ENCODE data around the gene YDJC. TPM values are rescaled to one million over a fixed set of nuclear protein-coding genes. Genes with fewer than 3 reads are reported as not detected.
"Not testable (repeated sequence)": the region's sequence is repeated elsewhere in the genome, so short reads cannot be mapped to it uniquely, and the experiment has no call there.

YDJC gene
- total and polyA plus RNA-seq, 8 donors: 11.2 to 25.1 (median 14.4) TPM

GRCh38 chr22:21646608-21647590, 17.1 kb upstream of the YDJC start:
- peak; percentile 61 to 75 (median 68) for TF ChIP-seq CTCF (IDR thresholded peaks at IDR 0.05)
- no peak for FAIRE-seq
- WGBS, 2 donors: 39% methylated on average over 14 of the region's 14 CpGs

GRCh38 chr22:21645513-21645912, 15.7 kb upstream of the YDJC start:
- H3K36me3 ChIP-seq; FAIRE-seq; DNase-seq; H3K27ac ChIP-seq; H3K9me3 ChIP-seq; intact Hi-C loops (cut with DNase I); H3K27me3 ChIP-seq; ATAC-seq; H3K4me3 ChIP-seq: not testable (repeated sequence)
- H3K4me1 ChIP-seq: peaks cover 0 to 12% (median 5%) of the 10 kb centered on the region in 3 donors
- WGBS, 2 donors: 75 to 77% methylated on average over 6 of the region's 6 CpGs

More at GRCh38 chr22:21646608-21647590, 17.1 kb upstream of the YDJC start:
- Histone ChIP-seq H3K27me3 (no peaks in the 10 kb centered on the region), H3K4me3 (no peak overlapping the region), H3K36me3 (no peaks in the 10 kb centered on the region), H3K27ac (no peak overlapping the region), H3K9me3 (no peaks in the 10 kb centered on the region), H3K4me1 (peaks cover 0 to 5% (median 4%) of the 10 kb centered on the region in 3 donors)
- ATAC-seq (peak in 3 of 4 donors; percentile 40 to 47 (median 43)), DNase-seq (peak; percentile 56 to 85 (median 73))
- intact Hi-C loops (cut with DNase I): no loop called here

- Histone ChIP-seq H3K36me3 (no peaks in the 10 kb centered on the region), H3K9me3 (no peaks in the 10 kb centered on the region), H3K4me3 (peak overlapping the region in 3 of 4 donors; percentile 58 to 86 (median 71)), H3K27me3 (no peaks in the 10 kb centered on the region), H3K4me1 (peaks cover 0 to 12% (median 5%) of the 10 kb centered on the region in 3 donors), H3K27ac (no peak overlapping the region)
- ATAC-seq (no peak), FAIRE-seq (no peak), DNase-seq (peak in 1 of 6 donors; percentile 68)
- intact Hi-C loops (cut with DNase I): no loop called here
- 57 to 64% methylated on average over 22 of the region's 22 CpGs for whole genome bisulfite sequencing, 2 donors
- TF ChIP-seq CTCF (IDR thresholded peaks at IDR 0.05): no peak
Observed at GRCh38 chr22:21643533-21644357, 13.9 kb upstream of the YDJC start.

- peak in 3 of 4 donors; percentile 17 to 45 (median 26) for TF ChIP-seq CTCF (IDR thresholded peaks at IDR 0.05)
- peak; percentile 37 to 51 (median 44) for ATAC-seq
- no peaks in the 10 kb centered on the region for H3K36me3 ChIP-seq
- H3K27me3 ChIP-seq: no peaks in the 10 kb centered on the region
- peak; percentile 50 to 85 (median 65) for DNase-seq
- no peak for FAIRE-seq
- 0 to 1% methylated on average over 55 to 56 of the region's 56 CpGs for WGBS, 2 donors
- peak overlapping the region in 3 of 4 donors; percentile 58 to 77 (median 73) for H3K27ac ChIP-seq
- peak overlapping the region; percentile 58 to 93 (median 78) for H3K4me3 ChIP-seq
- intact Hi-C loops (cut with DNase I): no loop called here
- H3K4me1 ChIP-seq: peaks cover 0 to 12% (median 5%) of the 10 kb centered on the region in 3 donors
- H3K9me3 ChIP-seq: no peaks in the 10 kb centered on the region
Observed at GRCh38 chr22:21642584-21643448, 13.0 kb upstream of the YDJC start.
